Common myeloid progenitor, CD34-positive (primary cell): ENCODE data around the gene SULT1A3.
A peak's percentile ranks its signal among the peaks of the same experiment; 100 is the strongest.
"Not testable (repeated sequence)": the region's sequence is repeated elsewhere in the genome, so short reads cannot be mapped to it uniquely, and the experiment has no call there.

ENCODE experiments used
- CTCF ChIA-PET: fragments of 350-600 bp; sonication (Branson Sonifier 250); formaldehyde crosslinking; loops from one replicate; lab custom pipeline; 2021; ENCODE audit warnings: antibody characterized with exemption; lab: Charles Lee
- POLR2A ChIA-PET: fragments of 350-600 bp; sonication (Branson Sonifier 250); formaldehyde crosslinking; loops from one replicate; lab custom pipeline; 2021; ENCODE audit warnings: antibody characterized with exemption; lab: Charles Lee
- DNase-seq, 3 donors: peaks; one replicate each; pipeline versions ENCODE4 v3.0.0 to v3.0.0-alpha.2; 2013
- H3K27ac ChIP-seq, 2 experiments: 1 replicate in 1 of 2; 2 replicates in 1 of 2; pipeline ENCODE4 v1.7.0; 2013; ENCODE audit warnings: inconsistent platforms in 2 of 2, low read length in 2 of 2, mild to moderate bottlenecking in 2 of 2, low read depth in 1 of 2, moderate library complexity in 1 of 2; ENCODE audit not compliant: severe bottlenecking in 2 of 2, insufficient read depth in 1 of 2, poor library complexity in 1 of 2
- H3K27me3 ChIP-seq, 5 experiments: replicated peaks in 2 of 5; 1 replicate in 3 of 5; 2 replicates in 2 of 5; pipeline versions ENCODE4 v1.6.1 to v1.7.0; 2013; ENCODE audit warnings: low read length in 4 of 5, mild to moderate bottlenecking in 2 of 5, moderate library complexity in 2 of 5, inconsistent platforms in 1 of 5; ENCODE audit not compliant: insufficient read depth in 5 of 5, control insufficient read depth in 4 of 5
- H3K36me3 ChIP-seq, 4 experiments: 1 replicate in 2 of 4; 2 replicates in 2 of 4; pipeline versions ENCODE4 v1.6.1 to v1.7.0; 2013; ENCODE audit warnings: low read length in 3 of 4, control low read depth in 1 of 4, mild to moderate bottlenecking in 1 of 4; ENCODE audit not compliant: control insufficient read depth in 4 of 4, insufficient read depth in 4 of 4
- H3K4me1 ChIP-seq, 4 experiments: 1 replicate in 3 of 4; 2 replicates in 1 of 4; pipeline versions ENCODE4 v1.6.1 to v1.7.1; 2013; ENCODE audit warnings: low read length in 3 of 4, mild to moderate bottlenecking in 3 of 4, control low read depth in 1 of 4, inconsistent platforms in 1 of 4, moderate library complexity in 1 of 4; ENCODE audit not compliant: control insufficient read depth in 4 of 4, insufficient read depth in 4 of 4; ENCODE audit errors: control extremely low read depth in 1 of 4
- H3K4me3 ChIP-seq, 7 experiments: 1 replicate in 4 of 7; 2 replicates in 3 of 7; pipeline versions ENCODE4 v1.5.1 to v1.7.0; 2013; ENCODE audit warnings: mild to moderate bottlenecking in 7 of 7, low read length in 6 of 7, moderate library complexity in 6 of 7, inconsistent platforms in 2 of 7, low read depth in 2 of 7, control low read depth in 1 of 7; ENCODE audit not compliant: insufficient read depth in 4 of 7, control insufficient read depth in 1 of 7; ENCODE audit errors: extremely low read depth in 1 of 7
- H3K9me3 ChIP-seq, 5 experiments: 1 replicate in 4 of 5; 2 replicates in 1 of 5; pipeline versions ENCODE4 v1.6.1 to v1.7.1; 2013; ENCODE audit warnings: low read length in 4 of 5, mild to moderate bottlenecking in 2 of 5, inconsistent platforms in 1 of 5, low read depth in 1 of 5, moderate library complexity in 1 of 5; ENCODE audit not compliant: control insufficient read depth in 4 of 5, insufficient read depth in 2 of 5; ENCODE audit errors: control extremely low read depth in 1 of 5
- WGBS: methylation state at CpG from one replicate; pipeline ENCODE4 v1.1.5; 2013; ENCODE audit not compliant: insufficient coverage; 5-methylcytosine and 5-hydroxymethylcytosine counted together

The SULT1A3 gene

DNA sequence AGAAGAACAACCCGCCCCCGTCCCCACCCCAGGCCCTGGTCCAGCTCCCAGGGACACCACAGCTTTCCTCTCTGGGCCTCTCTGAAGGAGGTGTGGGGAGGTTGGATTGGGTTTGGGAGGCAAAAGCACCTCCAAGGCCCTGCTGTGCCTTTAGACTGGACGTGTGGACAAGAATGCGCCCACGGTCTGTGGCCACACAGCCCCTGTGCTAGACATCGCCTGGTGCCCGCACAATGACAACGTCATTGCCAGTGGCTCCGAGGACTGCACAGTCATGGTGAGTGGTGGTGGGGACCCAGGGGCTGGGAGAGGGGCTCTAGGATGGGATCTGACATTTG lies 12.6 kb upstream of the SULT1A3 start:
- ChIA-PET CTCF (interaction anchor here (1.5 to 2.3 kb wide), 2 partner anchors 94 to 121 kb away, joined by 4 to 16 read pairs; partner anchors contain the start of genes ALDOA and TBX6), POLR2A (interaction anchor here (0.7 to 0.9 kb wide), 3 partner anchors 56 to 94 kb away, joined by 3 read pairs; partner anchors contain the start of gene YPEL3)
- Histone ChIP-seq H3K9me3 (no peaks in the 10 kb centered on the region), H3K27me3 (no peaks in the 10 kb centered on the region), H3K4me3 (peak overlapping the region in 3 of 7 experiments; percentile 19 to 85 (median 77)), H3K27ac (peak overlapping the region in 1 of 2 experiments; percentile 76), H3K36me3 (peaks cover 0 to 39% (median 9%) of the 10 kb centered on the region in 4 experiments), H3K4me1 (peaks cover 0 to 51% (median 43%) of the 10 kb centered on the region in 4 experiments)
- no peak for DNase-seq
- WGBS: 51% methylated on average over 8 of the region's 9 CpGs

DNA sequence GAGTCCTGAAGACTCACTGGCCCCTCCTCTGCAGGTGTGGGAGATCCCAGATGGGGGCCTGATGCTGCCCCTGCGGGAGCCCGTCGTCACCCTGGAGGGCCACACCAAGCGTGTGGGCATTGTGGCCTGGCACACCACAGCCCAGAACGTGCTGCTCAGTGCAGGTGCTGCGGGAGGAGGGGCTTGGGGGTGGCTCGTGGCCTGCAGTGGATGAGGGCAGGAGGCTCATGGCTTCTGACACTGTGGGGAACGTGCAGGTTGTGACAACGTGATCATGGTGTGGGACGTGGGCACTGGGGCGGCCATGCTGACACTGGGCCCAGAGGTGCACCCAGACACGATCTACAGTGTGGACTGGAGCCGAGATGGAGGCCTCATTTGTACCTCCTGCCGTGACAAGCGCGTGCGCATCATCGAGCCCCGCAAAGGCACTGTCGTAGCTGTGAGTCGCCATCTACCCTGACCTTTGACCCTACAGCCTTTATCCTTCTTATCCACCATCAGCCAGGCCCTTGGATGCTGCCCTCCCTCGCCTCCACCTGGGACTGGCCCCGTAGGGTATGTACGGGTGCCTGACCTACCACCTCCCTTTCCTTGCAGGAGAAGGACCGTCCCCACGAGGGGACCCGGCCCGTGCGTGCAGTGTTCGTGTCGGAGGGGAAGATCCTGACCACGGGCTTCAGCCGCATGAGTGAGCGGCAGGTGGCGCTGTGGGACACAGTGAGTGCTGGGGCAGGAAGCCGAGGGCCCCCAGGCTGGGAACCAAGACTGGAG lies 12.1 kb upstream of the SULT1A3 start:
- ChIA-PET CTCF (interaction anchor here (1.1 to 2.3 kb wide), 2 partner anchors 47 to 95 kb away, joined by 3 to 16 read pairs; partner anchors contain the start of gene TBX6), POLR2A (interaction anchor here (0.8 to 0.9 kb wide), 2 partner anchors 91 to 94 kb away, joined by 3 read pairs; partner anchors contain the start of gene YPEL3)
- Histone ChIP-seq H3K9me3 (no peaks in the 10 kb centered on the region), H3K4me3 (peak overlapping the region in 4 of 7 experiments; percentile 19 to 85 (median 51)), H3K27me3 (no peaks in the 10 kb centered on the region), H3K4me1 (peaks cover 0 to 51% (median 43%) of the 10 kb centered on the region in 4 experiments), H3K27ac (peak overlapping the region in 1 of 2 experiments; percentile 76), H3K36me3 (peaks cover 0 to 39% (median 9%) of the 10 kb centered on the region in 4 experiments)
- WGBS: 51% methylated on average over 31 of the region's 36 CpGs
- DNase-seq: peak; percentile 70 to 83 (median 79)

DNA sequence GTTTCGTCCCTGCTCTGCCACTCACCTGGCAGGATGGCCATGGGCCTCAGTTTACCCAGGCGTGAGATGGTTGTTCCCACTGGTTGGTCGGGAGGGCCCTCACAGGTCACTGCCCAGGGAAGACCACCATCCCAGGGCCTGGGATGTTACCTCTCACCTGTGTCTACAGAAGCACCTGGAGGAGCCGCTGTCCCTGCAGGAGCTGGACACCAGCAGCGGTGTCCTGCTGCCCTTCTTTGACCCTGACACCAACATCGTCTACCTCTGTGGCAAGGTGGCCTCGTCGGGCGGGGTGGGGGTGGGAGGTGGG lies 11.5 kb upstream of the SULT1A3 start:
- peaks cover 0 to 46% (median 40%) of the 10 kb centered on the region in 4 experiments for H3K4me1 ChIP-seq
- WGBS: 77% methylated on average over 7 of the region's 9 CpGs
- no peaks in the 10 kb centered on the region for H3K27me3 ChIP-seq
- peaks cover 0 to 39% (median 9%) of the 10 kb centered on the region in 4 experiments for H3K36me3 ChIP-seq
- no peak overlapping the region for H3K4me3 ChIP-seq
- POLR2A ChIA-PET: no interaction called here
- no peak overlapping the region for H3K27ac ChIP-seq
- DNase-seq: no peak
- CTCF ChIA-PET: interaction anchor here (1.1 kb wide), 1 partner anchor 48 kb away, joined by 3 read pairs; no protein-coding TSS in a partner anchor
- no peaks in the 10 kb centered on the region for H3K9me3 ChIP-seq

GRCh38 chr16:30187971-30188561 lies 11.0 kb upstream of the SULT1A3 start:
- over 99% methylated on average over 13 of the region's 23 CpGs for WGBS

GRCh38 chr16:30191158-30191557 lies 7.9 kb upstream of the SULT1A3 start:
- CTCF ChIA-PET, DNase-seq, H3K9me3 ChIP-seq, H3K27me3 ChIP-seq, H3K4me3 ChIP-seq, H3K27ac ChIP-seq, POLR2A ChIA-PET: not testable (repeated sequence)
- Histone ChIP-seq H3K4me1 (peaks cover 0 to 22% (median 15%) of the 10 kb centered on the region in 4 experiments), H3K36me3 (peaks cover 0 to 22% (median 9%) of the 10 kb centered on the region in 4 experiments)
- WGBS: no CpG with 5 or more reads among the region's 12 CpGs

More at GRCh38 chr16:30187971-30188561, 11.0 kb upstream of the SULT1A3 start:
- Histone ChIP-seq H3K27me3 (no peaks in the 10 kb centered on the region), H3K36me3 (peaks cover 0 to 39% (median 9%) of the 10 kb centered on the region in 4 experiments), H3K9me3 (no peaks in the 10 kb centered on the region), H3K4me1 (peaks cover 0 to 42% (median 36%) of the 10 kb centered on the region in 4 experiments), H3K4me3 (no peak overlapping the region), H3K27ac (no peak overlapping the region)
- no peak for DNase-seq
- CTCF ChIA-PET: interaction anchor here (1.1 kb wide), 1 partner anchor 48 kb away, joined by 3 read pairs; no protein-coding TSS in a partner anchor
- POLR2A ChIA-PET: no interaction called here

DNA sequence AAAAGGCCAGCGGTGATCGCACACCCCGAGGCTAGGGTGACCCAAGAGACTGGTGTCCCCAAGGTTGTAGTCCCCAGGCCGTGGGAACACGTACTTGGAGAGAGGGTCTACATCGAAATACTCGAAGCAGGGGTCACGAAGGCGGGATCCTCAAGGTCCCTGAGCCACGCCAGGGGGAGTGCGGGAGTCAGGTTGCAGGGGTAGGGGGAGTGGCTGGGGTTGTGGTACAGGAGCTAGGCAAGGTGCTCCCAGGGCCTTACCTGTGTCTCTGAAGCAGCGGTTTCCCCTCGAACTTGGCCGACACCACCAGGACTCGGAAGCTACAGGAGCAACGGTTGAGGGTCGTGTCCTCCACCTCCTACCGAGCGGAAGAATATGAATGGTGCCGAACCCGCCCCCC lies 6.0 kb upstream of the SULT1A3 start:
- POLR2A ChIA-PET, H3K4me1 ChIP-seq, H3K27ac ChIP-seq, CTCF ChIA-PET, H3K9me3 ChIP-seq, H3K27me3 ChIP-seq, H3K36me3 ChIP-seq, H3K4me3 ChIP-seq, DNase-seq: not testable (repeated sequence)
- WGBS: no CpG with 5 or more reads among the region's 21 CpGs

DNA sequence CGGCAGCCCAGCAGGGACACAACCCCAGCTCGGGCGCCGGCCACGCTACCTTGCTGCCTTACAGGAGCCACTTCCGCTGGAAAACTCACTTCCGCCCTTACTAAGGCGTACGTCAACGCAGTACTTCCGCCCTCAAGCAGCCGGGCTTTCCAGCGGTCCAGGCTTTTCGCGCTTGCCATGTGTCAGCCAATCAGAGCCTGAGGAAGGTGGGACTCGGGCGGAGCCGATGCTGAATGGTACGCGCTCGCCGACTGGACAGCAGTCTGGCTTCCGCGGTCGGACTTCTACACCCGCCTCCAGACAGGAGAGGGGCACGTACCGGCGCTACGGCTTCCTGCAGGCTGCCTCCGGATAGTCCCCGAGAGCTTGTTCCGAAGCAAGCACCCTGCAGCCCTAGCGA lies 5.4 kb upstream of the SULT1A3 start, which contains the start of the genes BOLA2B and SLX1A:
Gene BOLA2B, minus strand, starts transcription at position 52 of the 400 bp plus-strand sequence. CDS start 71 bp downstream, outside the sequence.
Gene SLX1A, plus strand, starts transcription at position 261 of the 400 bp plus-strand sequence. CDS start 210 bp downstream, outside the sequence.
- H3K9me3 ChIP-seq, DNase-seq, POLR2A ChIA-PET, H3K27me3 ChIP-seq, CTCF ChIA-PET, H3K4me1 ChIP-seq, H3K27ac ChIP-seq, H3K36me3 ChIP-seq: not testable (repeated sequence)
- peak within 1 kb of the TSS in 6 of 7 experiments; percentile 37 to 73 (median 51) for H3K4me3 ChIP-seq
- no CpG with 5 or more reads among the region's 34 CpGs for WGBS
